ENCODE results near the gene ANKRD65.

Gene ANKRD65

GRCh38 chr1:1441002-1441888 lies 20.2 kb upstream of the ANKRD65 start:
- peak in 4 of 5 experiments; percentile 37 to 52 (median 40) for DNase-seq

- no peak for DNase-seq
Measured at GRCh38 chr1:1440262-1441001, 19.4 kb upstream of the ANKRD65 start.

GRCh38 chr1:1439546-1440261 lies 18.6 kb upstream of the ANKRD65 start:
- no peak for DNase-seq

GRCh38 chr1:1438531-1439381 lies 17.7 kb upstream of the ANKRD65 start:
- DNase-seq: no peak

GRCh38 chr1:1437904-1438376 lies 16.9 kb upstream of the ANKRD65 start:
- no peak for DNase-seq

GRCh38 chr1:1437033-1437903 lies 16.2 kb upstream of the ANKRD65 start:
- no peak for DNase-seq

GRCh38 chr1:1436630-1437032 lies 15.6 kb upstream of the ANKRD65 start:
- DNase-seq: no peak

GRCh38 chr1:1435911-1436629 lies 15.0 kb upstream of the ANKRD65 start:
- no peak for DNase-seq

- DNase-seq: peak; percentile 30 to 69 (median 34)
Measured at GRCh38 chr1:1435106-1435903, 14.2 kb upstream of the ANKRD65 start, which contains the start of gene VWA1. VWA1 (plus strand) TSS chr1:1435690; CDS start chr1:1435749, 59 bp downstream.

GRCh38 chr1:1434824-1435105 lies 13.7 kb upstream of the ANKRD65 start:
- no peak for DNase-seq

- no peak for DNase-seq
Measured at GRCh38 chr1:1434131-1434823, 13.2 kb upstream of the ANKRD65 start.

- peak in 1 of 5 experiments; percentile 28 for DNase-seq
Measured at GRCh38 chr1:1433804-1434130, 12.7 kb upstream of the ANKRD65 start.

- DNase-seq: no peak
Measured at GRCh38 chr1:1432951-1433803, 12.1 kb upstream of the ANKRD65 start.

- DNase-seq: no peak
Measured at GRCh38 chr1:1432274-1432950, 11.3 kb upstream of the ANKRD65 start.

- DNase-seq: no peak
Measured at GRCh38 chr1:1431845-1432273, 10.8 kb upstream of the ANKRD65 start.

GRCh38 chr1:1430992-1431844 lies 10.1 kb upstream of the ANKRD65 start:
- no peak for DNase-seq
